Stimulated activated CD4-positive, alpha-beta T cell treated with anti-CD3 and anti-CD28 coated beads, Interleukin-2, amount 100 ng/mL, for 4 hours (primary cell): Measurements from ENCODE around the gene RAB30.

Experiments used
- DNase-seq: peaks from one replicate; pipeline ENCODE4 v3.0.0-alpha.2; 2020; ENCODE audit warnings: low read depth

RAB30 gene, protein sequence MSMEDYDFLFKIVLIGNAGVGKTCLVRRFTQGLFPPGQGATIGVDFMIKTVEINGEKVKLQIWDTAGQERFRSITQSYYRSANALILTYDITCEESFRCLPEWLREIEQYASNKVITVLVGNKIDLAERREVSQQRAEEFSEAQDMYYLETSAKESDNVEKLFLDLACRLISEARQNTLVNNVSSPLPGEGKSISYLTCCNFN

GRCh38 chr11:83071567-83072349 lies at the start of gene RAB30:
Gene RAB30, minus strand, starts transcription at chr11:83071897. Its CDS starts 74,581 bp downstream, at chr11:82997316.
- peak; percentile 92 for DNase-seq

GRCh38 chr11:83120327-83120726 lies 48.6 kb upstream of the RAB30 start:
- no peak for DNase-seq

DNA sequence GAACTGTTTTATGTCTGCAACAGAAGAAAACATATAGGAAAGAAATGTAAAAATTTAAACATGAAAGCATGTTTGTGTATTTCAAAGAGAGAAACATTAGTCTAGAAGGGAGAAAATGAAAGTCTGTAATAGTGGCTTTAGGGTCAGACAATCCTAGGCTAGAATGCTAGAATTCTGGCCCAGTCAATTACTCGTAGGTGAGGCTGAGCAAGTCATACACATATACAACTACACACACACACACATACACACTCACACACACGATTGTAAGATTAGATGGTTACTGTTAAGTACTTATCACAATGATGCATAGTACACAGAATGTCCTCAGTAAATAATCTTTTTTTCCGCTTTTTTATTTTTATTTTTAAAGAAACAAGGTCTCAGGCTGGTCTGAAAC lies 47.5 kb upstream of the RAB30 start:
- no peak for DNase-seq

DNA sequence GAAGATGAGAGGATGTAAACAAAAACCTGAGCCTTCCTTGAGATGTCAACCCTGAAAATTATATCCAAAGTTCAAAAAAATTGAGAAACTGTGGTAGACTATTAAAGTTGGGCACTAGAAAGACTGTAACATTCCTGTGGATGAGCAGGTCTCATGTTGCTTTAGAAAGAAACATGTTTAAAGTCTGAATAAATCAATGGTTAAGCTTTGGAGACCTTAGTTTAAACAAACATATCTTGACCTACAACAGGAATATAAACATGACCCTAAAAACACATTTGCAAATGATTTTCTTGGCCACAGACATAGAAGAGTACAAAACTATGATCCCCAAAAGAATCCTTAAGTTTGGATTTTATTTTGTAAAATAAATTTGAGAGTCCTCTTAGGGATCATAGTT lies 47.1 kb upstream of the RAB30 start:
- DNase-seq, result no peak

GRCh38 chr11:83116015-83116641 lies 44.4 kb upstream of the RAB30 start:
- DNase-seq, result no peak

GRCh38 chr11:83115551-83115950 lies 43.9 kb upstream of the RAB30 start:
- DNase-seq, result no peak

DNA sequence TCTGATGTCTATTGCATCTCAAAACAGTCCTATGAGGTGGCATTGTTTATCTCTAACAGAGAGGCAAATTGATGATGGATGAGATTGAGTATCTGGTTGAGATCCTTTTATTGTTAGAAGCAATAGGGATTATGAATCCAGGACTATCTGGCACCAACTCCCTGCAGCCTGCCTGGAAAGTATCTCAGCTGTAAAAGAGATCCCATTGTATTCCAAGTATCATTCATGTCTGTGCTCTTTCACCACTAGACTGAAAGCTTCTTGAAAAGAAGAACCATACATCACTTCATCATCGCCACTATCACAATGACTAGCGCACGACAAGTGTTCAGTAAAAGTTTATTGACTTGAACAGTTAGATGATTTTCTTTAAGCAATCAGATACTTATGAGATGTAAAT lies 43.3 kb upstream of the RAB30 start:
- no peak for DNase-seq

DNA sequence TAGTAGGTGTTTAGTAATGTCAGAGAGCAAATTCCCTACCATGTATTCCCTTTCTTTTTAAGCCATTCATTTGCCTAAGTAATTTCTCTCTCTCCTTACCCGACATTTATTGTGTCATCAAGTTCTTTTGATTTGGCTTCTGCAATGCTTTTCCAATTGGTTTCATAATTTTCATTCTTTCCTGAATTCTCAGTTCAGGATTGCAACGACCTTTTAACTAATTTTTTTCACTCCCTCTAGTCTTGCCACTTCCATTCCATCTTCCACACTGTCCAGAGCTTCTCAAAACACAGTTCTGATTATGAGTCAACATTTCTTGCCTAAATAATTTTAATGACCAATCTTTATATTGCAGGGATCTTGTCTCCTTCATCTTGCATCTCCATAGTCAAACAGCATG lies 41.2 kb upstream of the RAB30 start:
- no peak for DNase-seq

DNA sequence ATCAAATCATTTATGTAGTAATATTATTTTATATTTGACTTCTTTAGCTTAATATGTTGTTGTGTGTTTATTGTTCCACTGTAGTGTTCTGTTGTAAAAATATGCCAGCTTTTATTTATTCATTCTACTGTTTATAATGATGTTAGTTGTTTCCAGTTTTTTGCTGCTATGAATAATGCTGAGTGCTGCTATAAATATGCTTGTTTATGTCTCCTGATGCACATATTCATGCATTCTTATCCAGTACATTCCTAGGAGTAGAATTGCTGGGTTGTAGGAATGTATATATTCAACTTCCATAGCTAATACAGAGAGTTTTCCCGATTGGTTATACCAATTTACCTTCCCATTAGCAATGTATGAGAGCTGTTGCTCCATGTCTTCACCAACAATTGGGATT lies 33.5 kb upstream of the RAB30 start:
- DNase-seq, result no peak

DNA sequence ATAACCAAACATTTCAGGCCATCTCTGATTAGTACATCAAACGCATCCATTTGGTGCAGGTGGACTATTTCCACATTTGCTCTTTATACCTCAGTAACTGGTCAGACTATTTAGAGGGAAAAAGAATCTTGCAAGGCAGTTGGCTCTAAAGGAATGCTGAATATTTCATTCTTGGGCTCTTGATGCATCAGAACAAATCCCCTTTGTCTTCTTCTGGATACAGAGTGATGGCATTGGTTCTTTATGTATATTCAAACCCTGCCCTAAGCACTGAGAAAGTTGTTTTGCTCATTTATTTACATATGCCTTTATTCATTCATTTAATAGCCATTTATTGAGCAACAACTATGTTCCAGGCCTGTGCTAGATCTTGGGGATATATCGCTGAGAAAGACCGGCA lies 31.1 kb upstream of the RAB30 start:
- no peak for DNase-seq

DNA sequence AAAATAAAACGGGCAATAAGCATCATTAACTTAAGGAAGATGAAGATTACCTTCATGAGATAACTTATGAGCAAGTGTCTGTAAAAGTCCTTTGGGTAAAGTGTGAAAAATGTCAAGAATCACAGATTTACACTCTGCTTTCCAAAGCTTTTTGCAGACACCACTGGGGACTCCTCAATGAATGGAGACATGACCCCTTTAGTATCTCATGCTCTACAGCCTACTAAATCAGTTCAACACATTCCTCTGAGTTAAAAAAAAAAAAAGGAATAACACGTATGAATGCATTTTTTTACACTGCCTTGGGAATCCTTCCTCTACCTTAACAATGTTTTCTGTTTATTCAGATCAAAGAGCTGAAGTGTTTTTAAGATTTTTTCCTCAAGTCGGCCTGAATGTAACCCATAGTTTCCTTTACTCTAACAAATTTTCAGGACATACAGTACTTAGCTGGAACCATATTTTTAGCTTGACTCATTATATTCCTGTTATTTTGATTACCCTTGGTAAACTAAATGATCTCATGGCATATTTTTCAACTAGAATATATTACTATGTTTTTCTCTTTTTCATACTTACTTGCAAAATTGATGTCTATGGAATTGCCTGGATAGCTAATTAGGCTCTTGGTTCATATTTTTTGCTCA lies 25.9 kb upstream of the RAB30 start:
- no peak for DNase-seq

GRCh38 chr11:83093634-83094033 lies 21.9 kb upstream of the RAB30 start:
- DNase-seq, result no peak

DNA sequence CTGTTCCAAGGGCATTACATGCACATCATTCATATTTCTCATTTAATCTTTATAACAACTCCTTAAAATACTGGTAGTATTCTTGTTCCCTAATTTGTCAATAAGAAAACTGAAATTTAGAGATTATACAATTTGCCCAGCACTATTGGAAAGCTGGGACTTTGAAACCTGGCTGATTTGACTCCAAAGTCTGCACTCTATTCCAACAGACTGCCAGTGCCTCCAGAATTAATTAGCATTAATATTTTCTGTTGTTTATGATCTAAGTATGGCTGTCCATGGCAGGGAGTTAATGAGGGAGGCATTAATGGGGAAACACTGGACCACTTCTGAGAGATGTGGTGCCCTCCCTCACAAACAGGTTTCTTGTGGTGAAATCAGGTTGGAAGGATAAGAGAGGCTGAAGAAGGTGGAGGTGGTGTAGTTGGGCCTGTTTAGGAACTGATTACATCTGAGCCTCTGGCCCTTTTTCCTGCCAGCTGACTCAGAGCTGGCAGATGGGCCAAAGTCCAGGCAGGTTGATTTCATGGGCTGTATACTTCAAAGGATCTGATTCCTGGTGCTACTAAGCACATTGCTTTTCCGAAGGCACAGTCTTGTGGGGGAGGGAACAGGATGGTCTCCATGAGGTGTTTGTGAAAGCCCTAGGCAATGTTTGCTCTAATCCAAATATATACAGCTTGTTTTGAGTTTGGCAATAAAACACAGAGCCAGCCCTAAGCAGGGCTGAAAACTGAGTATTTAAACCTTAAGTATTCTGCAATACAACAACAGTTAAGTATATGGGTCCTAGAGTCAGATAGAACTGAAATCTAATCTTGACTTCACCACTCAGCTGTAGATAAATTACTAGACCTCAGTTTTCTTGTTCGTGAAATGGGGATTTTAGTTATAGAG lies 21.0 kb upstream of the RAB30 start:
- DNase-seq, result no peak

DNA sequence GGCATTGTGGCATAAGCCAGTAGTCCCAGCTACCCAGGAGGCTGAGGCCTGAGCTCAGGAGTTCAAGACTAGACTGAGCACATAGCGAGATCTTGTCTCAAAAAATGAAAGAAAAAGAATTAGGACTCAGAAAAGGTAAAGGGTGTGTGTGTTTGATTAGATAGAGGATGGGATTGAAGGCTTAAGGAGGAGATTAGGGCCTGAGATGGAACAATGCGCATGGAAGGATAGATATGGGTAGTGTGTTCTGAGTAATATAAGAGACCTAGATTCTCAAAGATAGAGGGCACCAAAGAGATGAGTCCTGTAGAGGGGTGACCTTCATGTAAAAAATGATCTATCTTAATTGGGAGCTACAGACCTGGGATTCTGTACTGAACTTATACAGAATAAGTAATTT lies 17.3 kb upstream of the RAB30 start:
- DNase-seq, result no peak

GRCh38 chr11:83087035-83087434 lies 15.3 kb upstream of the RAB30 start:
- DNase-seq, result no peak

DNA sequence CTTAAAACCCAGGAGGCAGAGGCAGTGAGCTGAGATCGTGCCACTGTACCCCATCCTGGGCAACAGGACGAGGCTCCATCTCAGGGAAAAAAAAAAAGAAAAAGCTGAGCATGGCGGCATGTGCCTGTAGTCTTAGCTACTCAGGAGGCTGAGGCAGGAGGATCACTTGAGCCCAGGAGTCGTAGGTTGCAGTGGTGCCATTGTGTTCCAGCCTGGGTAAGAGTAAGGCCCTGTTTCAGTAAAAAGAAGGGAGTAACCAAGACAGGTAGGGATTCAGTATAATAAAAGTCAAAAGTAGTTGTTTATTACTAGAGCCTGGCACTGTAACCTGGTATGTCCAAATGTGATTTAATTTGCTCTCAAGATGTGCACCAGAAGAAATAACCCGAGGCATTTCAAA lies 8.1 kb upstream of the RAB30 start:
- DNase-seq, result no peak

GRCh38 chr11:83078269-83078668 lies 6.6 kb upstream of the RAB30 start:
- DNase-seq, result no peak

DNA sequence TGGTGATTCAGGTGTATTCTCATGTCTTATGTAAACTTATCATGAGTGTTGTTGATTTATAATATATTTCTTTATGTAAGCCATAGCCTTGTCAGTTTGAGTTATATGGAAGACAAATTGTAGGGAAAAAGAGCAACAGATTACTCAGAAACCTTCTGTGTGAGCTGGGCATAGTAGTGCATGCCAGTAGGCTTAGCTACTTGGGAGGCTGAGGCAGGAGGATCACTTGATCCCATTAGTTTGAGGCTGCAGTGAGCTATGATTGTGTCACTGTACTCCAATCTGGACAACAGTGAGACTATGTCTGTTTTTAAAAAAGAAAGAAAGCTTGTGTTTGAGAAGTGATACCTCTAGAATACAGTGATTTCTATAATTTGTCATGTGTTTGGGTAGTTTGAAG lies 2.2 kb upstream of the RAB30 start:
- no peak for DNase-seq

DNA sequence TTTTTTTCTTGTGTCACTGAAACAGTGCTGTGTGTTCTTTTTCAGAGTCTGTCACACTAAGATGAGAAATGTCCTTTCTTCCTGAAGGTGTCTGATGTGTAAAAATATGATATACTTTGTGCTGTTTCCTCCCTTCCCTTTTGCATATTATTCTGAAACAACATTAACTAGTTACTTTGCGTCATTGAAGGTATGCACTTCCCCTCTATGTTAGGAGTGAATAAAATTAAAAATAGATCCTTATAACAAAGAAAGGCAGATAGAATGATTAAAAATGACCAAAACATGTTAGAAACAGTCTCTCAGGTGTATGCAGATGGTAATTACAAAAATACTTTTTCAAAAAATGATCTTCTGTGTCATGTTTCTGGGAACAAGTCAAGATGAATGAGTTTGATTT lies 1.6 kb upstream of the RAB30 start:
- DNase-seq, result no peak

DNA sequence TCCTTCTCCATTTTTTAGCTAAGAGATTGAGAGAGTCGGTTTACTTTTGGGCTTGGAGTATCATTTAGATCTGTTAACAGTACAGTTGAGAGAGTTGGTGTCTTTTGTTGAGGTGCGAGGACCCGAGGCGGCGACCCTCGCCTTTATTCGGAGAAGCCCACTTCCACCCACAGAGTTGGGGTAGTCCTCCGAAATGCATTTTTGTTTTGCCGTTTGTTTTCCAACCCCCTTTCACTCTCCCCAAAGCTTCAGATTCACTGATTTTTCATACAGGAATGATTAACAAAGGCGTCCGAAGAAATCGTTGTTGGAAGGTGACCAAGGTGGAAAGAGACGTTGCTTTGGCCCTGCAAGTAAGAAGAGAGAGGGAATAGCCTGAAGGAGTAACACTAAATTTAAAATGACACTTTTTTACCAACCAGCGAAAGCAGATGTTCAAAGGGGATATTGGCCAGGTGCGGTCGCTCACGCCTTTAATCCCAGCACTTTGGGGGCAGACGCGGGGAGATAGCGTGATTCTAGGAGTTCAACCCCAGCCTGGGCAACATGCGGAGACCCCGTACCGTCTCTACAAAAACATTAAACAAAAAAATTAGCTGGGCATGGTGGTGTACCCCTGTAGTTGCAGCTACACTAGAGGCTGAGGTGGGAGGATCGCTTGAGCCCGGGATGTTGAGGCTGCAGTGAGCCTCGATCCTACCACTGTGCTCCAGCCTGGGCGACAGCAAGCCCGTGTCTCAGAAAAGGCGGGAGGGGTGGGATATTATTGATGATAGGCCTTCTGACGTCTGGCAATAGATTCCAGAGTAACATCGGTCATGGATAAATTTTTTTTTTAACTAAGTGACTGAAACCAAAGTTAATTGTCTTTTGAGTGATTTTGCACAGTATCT lies 899 bp upstream of the RAB30 start:
- DNase-seq, result no peak
